IMR-90 (cell line): ENCODE results near the gene RAB3C. TPM values are rescaled to one million over a fixed set of nuclear protein-coding genes. Genes with fewer than 3 reads are reported as not detected.

Experiments
- ATAC-seq: fragments of 200-7000 bp; cut with Tn5 transposase; 2 replicates; pipeline ENCODE4 v1.9.1; 2020; ENCODE audit warnings: low read depth, mild to moderate bottlenecking, moderate library complexity
- BruUV-seq: library from RNA; stranded (reverse); fragments of 400-500 nt; replicated peaks from 2 replicates; lab custom pipeline; 2021; lab: Mats Ljungman, UMichigan
- CTCF ChIA-PET: fragments of 300-600 bp; formaldehyde crosslinking; extraction: SDS; loops from one replicate; lab custom pipeline; 2021; ENCODE audit warnings: antibody characterized with exemption; lab: Yijun Ruan, JAX
- POLR2A ChIA-PET: fragments of 300-600 bp; sonication (Branson Sonifier 250); formaldehyde crosslinking; loops from one replicate; lab custom pipeline; 2022; ENCODE audit warnings: antibody characterized with exemption; ENCODE audit not compliant: unreplicated experiment; lab: Charles Lee
- DNase-seq: peaks from one replicate; pipeline ENCODE4 v3.0.0; 2013
- H2AFZ ChIP-seq: replicated peaks from 2 replicates; pipeline ENCODE3; 2013; ENCODE audit warnings: low read length, mild to moderate bottlenecking; ENCODE audit not compliant: poor library complexity
- H2AK5ac ChIP-seq: 2 replicates; pipeline ENCODE4 v1.6.1; 2013; ENCODE audit warnings: low read depth, low read length, inconsistent platforms
- H2AK9ac ChIP-seq: replicated peaks from 2 replicates; pipeline ENCODE3; 2013; ENCODE audit warnings: mild to moderate bottlenecking, low read depth, low read length, moderate library complexity; ENCODE audit not compliant: poor library complexity
- H2BK120ac ChIP-seq: 2 replicates; pipeline ENCODE4 v1.6.1; 2013; ENCODE audit warnings: low read depth, low read length, inconsistent platforms
- H2BK15ac ChIP-seq: 3 replicates; pipeline ENCODE4 v1.6.1; 2013; ENCODE audit warnings: low read depth, low read length, inconsistent platforms
- H2BK20ac ChIP-seq: 2 replicates; pipeline ENCODE4 v1.6.1; 2013; ENCODE audit warnings: low read depth, mild to moderate bottlenecking, inconsistent platforms, low read length, moderate library complexity
- H2BK5ac ChIP-seq: 2 replicates; pipeline ENCODE4 v1.6.1; 2013; ENCODE audit warnings: mild to moderate bottlenecking, low read depth, low read length, inconsistent platforms; ENCODE audit not compliant: poor library complexity, severe bottlenecking
- H3K14ac ChIP-seq: replicated peaks from 2 replicates; pipeline ENCODE4 v1.6.1; 2013; ENCODE audit warnings: low read depth, low read length, inconsistent platforms
- H3K18ac ChIP-seq: 2 replicates; pipeline ENCODE4 v1.6.1; 2013; ENCODE audit warnings: low read depth, low read length, control low read depth
- H3K23ac ChIP-seq: 2 replicates; pipeline ENCODE4 v1.6.1; 2013; ENCODE audit warnings: low read depth, low read length, inconsistent platforms
- H3K27ac ChIP-seq: 2 replicates; pipeline ENCODE4 v1.5.1; 2013; ENCODE audit warnings: mild to moderate bottlenecking, control low read depth, low read length; ENCODE audit not compliant: insufficient read depth
- H3K27me3 ChIP-seq: 2 replicates; pipeline ENCODE4 v1.6.1; 2013; ENCODE audit warnings: low read length; ENCODE audit not compliant: control insufficient read depth, insufficient read depth
- H3K36me3 ChIP-seq: 2 replicates; pipeline ENCODE4 v1.6.1; 2013; ENCODE audit warnings: low read length, mixed read lengths; ENCODE audit not compliant: control insufficient read depth, insufficient read depth
- H3K4ac ChIP-seq: 2 replicates; pipeline ENCODE4 v1.6.1; 2013; ENCODE audit warnings: low read depth, low read length, inconsistent platforms
- H3K4me1 ChIP-seq: 2 replicates; pipeline ENCODE4 v1.6.1; 2013; ENCODE audit warnings: low read length, mixed read lengths; ENCODE audit not compliant: control insufficient read depth, insufficient read depth
- H3K4me2 ChIP-seq: 2 replicates; pipeline ENCODE4 v1.6.1; 2013; ENCODE audit warnings: low read depth, mild to moderate bottlenecking, control low read depth, low read length, moderate library complexity
- H3K4me3 ChIP-seq: 2 replicates; pipeline ENCODE4 v1.5.1; 2013; ENCODE audit warnings: low read depth, mild to moderate bottlenecking, control low read depth, low read length, moderate library complexity; ENCODE audit not compliant: insufficient read depth
- H3K56ac ChIP-seq: 2 replicates; pipeline ENCODE4 v1.6.1; 2013; ENCODE audit warnings: low read length, inconsistent platforms; ENCODE audit not compliant: insufficient read depth; ENCODE audit errors: extremely low read depth
- H3K79me1 ChIP-seq, 2 experiments: 2 replicates each; pipeline ENCODE4 v1.6.1; 2013; ENCODE audit warnings: low read length in 2 of 2, inconsistent platforms in 1 of 2, low read depth in 1 of 2
- H3K9ac ChIP-seq: 2 replicates; pipeline ENCODE4 v1.6.1; 2013; ENCODE audit warnings: low read depth, low read length, control low read depth
- H3K9me1 ChIP-seq: 2 replicates; pipeline ENCODE4 v1.6.1; 2013; ENCODE audit warnings: low read length, inconsistent platforms; ENCODE audit not compliant: insufficient read depth
- H3K9me3 ChIP-seq: 2 replicates; pipeline ENCODE4 v1.6.1; 2013; ENCODE audit warnings: low read length; ENCODE audit not compliant: control insufficient read depth, insufficient read depth
- H4K20me1 ChIP-seq: 2 replicates; pipeline ENCODE4 v1.6.1; 2013; ENCODE audit warnings: low read length, inconsistent platforms; ENCODE audit not compliant: insufficient read depth
- H4K5ac ChIP-seq: 2 replicates; pipeline ENCODE4 v1.6.1; 2013; ENCODE audit warnings: mild to moderate bottlenecking, low read depth, low read length, control low read depth
- H4K8ac ChIP-seq, 2 experiments: 2 replicates each; pipeline ENCODE4 v1.6.1; 2013; ENCODE audit warnings: low read depth in 2 of 2, low read length in 2 of 2, control low read depth in 1 of 2, inconsistent platforms in 1 of 2
- H4K91ac ChIP-seq: 2 replicates; pipeline ENCODE4 v1.6.1; 2013; ENCODE audit warnings: low read depth, low read length, inconsistent platforms; ENCODE audit not compliant: insufficient read depth
- BHLHE40 ChIP-seq: fragments of 150-350 bp; IDR thresholded peaks from 2 replicates; pipeline ENCODE4 v1.6.1; 2016; ENCODE audit warnings: mild to moderate bottlenecking, low read depth, low read length
- CEBPB ChIP-seq: IDR thresholded peaks from 2 replicates; pipeline ENCODE4 v1.6.1; 2012; ENCODE audit warnings: low read depth, low read length, improper control_type of control experiment
- CHD1 ChIP-seq: IDR thresholded peaks from 2 replicates; pipeline ENCODE4 v1.6.1; 2012; ENCODE audit warnings: low read depth, low read length, improper control_type of control experiment
- CTCF ChIP-seq: conservative IDR thresholded peaks from 2 replicates; pipeline ENCODE4 v1.5.1; 2012; ENCODE audit warnings: mild to moderate bottlenecking, low read depth, low read length, improper control_type of control experiment
- MAFK ChIP-seq: IDR thresholded peaks from 2 replicates; pipeline ENCODE4 v1.6.1; 2012; ENCODE audit warnings: low read depth, low read length, improper control_type of control experiment
- MXI1 ChIP-seq: IDR thresholded peaks from 2 replicates; pipeline ENCODE4 v1.6.1; 2012; ENCODE audit warnings: low read depth, mild to moderate bottlenecking, low read length, moderate library complexity, borderline replicate concordance
- NFE2L2 ChIP-seq: fragments of 150-350 bp; IDR thresholded peaks from 2 replicates; pipeline ENCODE4 v1.6.1; 2016; ENCODE audit warnings: low read depth, mild to moderate bottlenecking, low read length
- POLR2A ChIP-seq: IDR thresholded peaks from 2 replicates; pipeline ENCODE4 v1.6.1; 2012; ENCODE audit warnings: mild to moderate bottlenecking, low read depth, low read length
- RAD21 ChIP-seq: IDR thresholded peaks from 2 replicates; pipeline ENCODE4 v1.6.1; 2012; ENCODE audit warnings: low read length, improper control_type of control experiment
- RCOR1 ChIP-seq: IDR thresholded peaks from 2 replicates; pipeline ENCODE4 v1.6.1; 2012; ENCODE audit warnings: mild to moderate bottlenecking, low read length, improper control_type of control experiment; ENCODE audit not compliant: insufficient replicate concordance
- RFX5 ChIP-seq: IDR thresholded peaks from 2 replicates; pipeline ENCODE4 v1.8.0; 2012; ENCODE audit warnings: low read depth, mild to moderate bottlenecking, low read length, moderate library complexity
- SMC3 ChIP-seq: fragments of 150-350 bp; IDR thresholded peaks from 2 replicates; pipeline ENCODE4 v1.6.1; 2016; ENCODE audit warnings: low read depth, mild to moderate bottlenecking, antibody characterized with exemption, low read length, moderate library complexity
- WGBS, 2 experiments: methylation state at CpG; one replicate each; pipeline versions ENCODE4 v1.1.5 to v1.1.7; 2013; ENCODE audit warnings: missing lambda C conversion rate in 2 of 2; ENCODE audit not compliant: insufficient read length in 1 of 2; ENCODE audit errors: extremely low coverage in 2 of 2; 5-methylcytosine and 5-hydroxymethylcytosine counted together
- dilution Hi-C: fragments of 300-500 bp; cut with HindIII; formaldehyde crosslinking; loops from one replicate; pipeline ENCODE4 v1.14.3; 2018; ENCODE audit warnings: low sequenced_read_pairs; ENCODE audit not compliant: unreplicated experiment
- in situ Hi-C: fragments of 300-500 bp; cut with MboI; formaldehyde crosslinking; loops from 3 replicates; pipeline ENCODE4 v1.14.3; 2019; ENCODE audit warnings: low sequenced_read_pairs, inconsistent platforms, mixed read lengths
- intact Hi-C: fragments of 100-400 bp; cut with micrococcal nuclease; formaldehyde crosslinking; loops from 2 replicates; pipeline ENCODE4 v1.10.0; 2022
- polyA plus RNA-seq, 3 experiments: library from polyadenylated mRNA; depleted of rRNA; stranded (reverse); fragments of >200 nt; gene quantifications; 2 replicates each; pipeline ENCODE4 v1.2.3, GENCODE V29; 2012; ENCODE audit warnings: low replicate concordance in 1 of 3
- total RNA-seq: library from RNA; depleted of rRNA; stranded (reverse); fragments of >200 nt; gene quantifications from 2 replicates; pipeline ENCODE4 v1.2.3, GENCODE V29; 2012
- TF ChIP-seq, protein P1 (sequence below): fragments of 150-350 bp; IDR thresholded peaks from 2 replicates; pipeline ENCODE4 v1.6.1; 2017; ENCODE audit warnings: mild to moderate bottlenecking, antibody characterized with exemption, low read length, low read depth
- TF ChIP-seq, protein P2 (sequence below): fragments of 150-350 bp; IDR thresholded peaks from 2 replicates; pipeline ENCODE4 v1.6.1; 2016; ENCODE audit warnings: low read depth, mild to moderate bottlenecking, low read length, moderate library complexity, borderline replicate concordance

Gene RAB3C
- total and polyA plus RNA-seq, 2 of the 4 experiments (the other 2 are of a cell fraction) = not detected

GRCh38 chr5:58714046-58714445 is 131.2 kb downstream of the RAB3C start:
- no peaks in the 10 kb centered on the region for H3K27me3 ChIP-seq
- H4K8ac ChIP-seq = no peak overlapping the region
- H2AK5ac ChIP-seq = no peak overlapping the region
- H3K56ac ChIP-seq = no peak overlapping the region
- H3K4me3 ChIP-seq = no peak overlapping the region
- H3K9me3 ChIP-seq = no peaks in the 10 kb centered on the region
- no peaks in the 10 kb centered on the region for H3K79me1 ChIP-seq
- TF ChIP-seq, protein P1, sequence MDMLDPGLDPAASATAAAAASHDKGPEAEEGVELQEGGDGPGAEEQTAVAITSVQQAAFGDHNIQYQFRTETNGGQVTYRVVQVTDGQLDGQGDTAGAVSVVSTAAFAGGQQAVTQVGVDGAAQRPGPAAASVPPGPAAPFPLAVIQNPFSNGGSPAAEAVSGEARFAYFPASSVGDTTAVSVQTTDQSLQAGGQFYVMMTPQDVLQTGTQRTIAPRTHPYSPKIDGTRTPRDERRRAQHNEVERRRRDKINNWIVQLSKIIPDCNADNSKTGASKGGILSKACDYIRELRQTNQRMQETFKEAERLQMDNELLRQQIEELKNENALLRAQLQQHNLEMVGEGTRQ = no peak
- TF ChIP-seq RCOR1 = no peak
- TF ChIP-seq RFX5 = no peak
- TF ChIP-seq, protein P2, sequence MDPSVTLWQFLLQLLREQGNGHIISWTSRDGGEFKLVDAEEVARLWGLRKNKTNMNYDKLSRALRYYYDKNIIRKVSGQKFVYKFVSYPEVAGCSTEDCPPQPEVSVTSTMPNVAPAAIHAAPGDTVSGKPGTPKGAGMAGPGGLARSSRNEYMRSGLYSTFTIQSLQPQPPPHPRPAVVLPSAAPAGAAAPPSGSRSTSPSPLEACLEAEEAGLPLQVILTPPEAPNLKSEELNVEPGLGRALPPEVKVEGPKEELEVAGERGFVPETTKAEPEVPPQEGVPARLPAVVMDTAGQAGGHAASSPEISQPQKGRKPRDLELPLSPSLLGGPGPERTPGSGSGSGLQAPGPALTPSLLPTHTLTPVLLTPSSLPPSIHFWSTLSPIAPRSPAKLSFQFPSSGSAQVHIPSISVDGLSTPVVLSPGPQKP = no peak
- TF ChIP-seq RAD21 = no peak
- no peak for TF ChIP-seq CHD1
- no peak for TF ChIP-seq SMC3
- TF ChIP-seq POLR2A = no peak
- no peak for TF ChIP-seq CEBPB
- TF ChIP-seq NFE2L2 = no peak
- no peak for TF ChIP-seq CTCF
- TF ChIP-seq MAFK = no peak
- no peak for TF ChIP-seq BHLHE40
- no peak for TF ChIP-seq MXI1
- no peak overlapping the region for H2AK9ac ChIP-seq
- DNase-seq (no peak), ATAC-seq (no peak)
- no peak overlapping the region for H2BK5ac ChIP-seq
- no peak overlapping the region for H2BK15ac ChIP-seq
- no CpG with 5 or more reads among the region's 1 CpG for WGBS, 2 experiments
- no TSS peak for BruUV-seq
- no peak overlapping the region for H2BK20ac ChIP-seq
- H3K18ac ChIP-seq = no peak overlapping the region
- intact Hi-C loops (no loop called here), dilution Hi-C loops (no loop called here), in situ Hi-C loops (no loop called here)
- H3K4me2 ChIP-seq = no peak overlapping the region
- no peaks in the 10 kb centered on the region for H3K9me1 ChIP-seq
- H3K14ac ChIP-seq = no peak overlapping the region
- H4K5ac ChIP-seq = no peak overlapping the region
- no peak overlapping the region for H3K23ac ChIP-seq
- H4K20me1 ChIP-seq = no peaks in the 10 kb centered on the region
- no peak overlapping the region for H4K91ac ChIP-seq
- no peak overlapping the region for H3K27ac ChIP-seq
- H3K9ac ChIP-seq = no peak overlapping the region
- no peak overlapping the region for H3K4ac ChIP-seq
- CTCF ChIA-PET = no interaction called here
- H3K4me1 ChIP-seq = no peaks in the 10 kb centered on the region
- H3K36me3 ChIP-seq = no peaks in the 10 kb centered on the region
- no peak overlapping the region for H2BK120ac ChIP-seq
- no peak overlapping the region for H2AFZ ChIP-seq
- POLR2A ChIA-PET = no interaction called here
